Dedifferentiated amniotic fluid mesenchymal stem cell (primary cell): ENCODE data around the gene EVA1C.
"Not testable (repeated sequence)": the region's sequence is repeated elsewhere in the genome, so short reads cannot be mapped to it uniquely, and the experiment has no call there.

Source experiments
- DNase-seq: peaks from one replicate; pipeline ENCODE4 v3.0.0-alpha.2; 2016; ENCODE audit errors: extremely low spot score

EVA1C gene

GRCh38 chr21:32499249-32500055 is 86.9 kb downstream of the EVA1C start:
- peak; percentile 53 for DNase-seq

- not testable (repeated sequence) for DNase-seq
These were observed 91.1 kb downstream of the EVA1C start for GRCh38 chr21:32503641-32504040.

GRCh38 chr21:32505767-32506166 is 93.3 kb downstream of the EVA1C start:
- DNase-seq = not testable (repeated sequence)

- DNase-seq = not testable (repeated sequence)
These were observed 94.0 kb downstream of the EVA1C start for GRCh38 chr21:32506411-32506965.

- no peak for DNase-seq
These were observed 94.9 kb downstream of the EVA1C start for GRCh38 chr21:32507342-32507919.

- not testable (repeated sequence) for DNase-seq
These were observed 95.5 kb downstream of the EVA1C start for GRCh38 chr21:32508036-32508435.

- DNase-seq = no peak
These were observed 96.1 kb downstream of the EVA1C start for GRCh38 chr21:32508558-32508957.

- not testable (repeated sequence) for DNase-seq
These were observed 96.5 kb downstream of the EVA1C start for GRCh38 chr21:32508975-32509374.

GRCh38 chr21:32514275-32515055 is 102.0 kb downstream of the EVA1C start:
- no peak for DNase-seq

GRCh38 chr21:32515874-32516273 is 103.4 kb downstream of the EVA1C start:
- no peak for DNase-seq

GRCh38 chr21:32516756-32517649 is 104.5 kb downstream of the EVA1C start:
- DNase-seq = no peak

GRCh38 chr21:32519945-32520874 is 107.7 kb downstream of the EVA1C start:
- DNase-seq = no peak

GRCh38 chr21:32520875-32521735 is 108.6 kb downstream of the EVA1C start:
- peak; percentile 68 for DNase-seq

- no peak for DNase-seq
These were observed 109.3 kb downstream of the EVA1C start for GRCh38 chr21:32521736-32522355.

GRCh38 chr21:32523463-32523862 is 111.0 kb downstream of the EVA1C start:
- no peak for DNase-seq

- peak; percentile 64 for DNase-seq
These were observed 111.6 kb downstream of the EVA1C start for GRCh38 chr21:32523988-32524719.

- no peak for DNase-seq
These were observed 112.8 kb downstream of the EVA1C start for GRCh38 chr21:32525282-32525681.

- no peak for DNase-seq
These were observed 117.2 kb downstream of the EVA1C start for GRCh38 chr21:32529679-32530078.
